K562 (cell line): ENCODE measurements around the gene PUSL1.

Experiments used
- ATF6 ChIP-seq: sonication (generic); formaldehyde crosslinking; IDR thresholded peaks from 2 replicates; pipeline ENCODE4 v1.4.0; 2020; ENCODE audit warnings: mild to moderate bottlenecking, missing genetic modification reagents
- CTCF ChIP-seq, 3 experiments: IDR thresholded peaks in 2 of 3; conservative IDR thresholded peaks in 1 of 3; 2 replicates each; pipeline ENCODE4 v1.5.1; 2011 to 2012; ENCODE audit warnings: low read length in 3 of 3, mild to moderate bottlenecking in 3 of 3, control low read depth in 2 of 3, improper control_type of control experiment in 1 of 3, inconsistent platforms in 1 of 3, low read depth in 1 of 3, mixed read lengths in 1 of 3, moderate library complexity in 1 of 3; ENCODE audit not compliant: insufficient read depth in 2 of 3
- FOXA1 ChIP-seq: fragments of 450-650 bp; IDR thresholded peaks from 2 replicates; pipeline ENCODE4 v1.6.1; 2016; ENCODE audit warnings: mild to moderate bottlenecking, borderline replicate concordance
- HCFC1 ChIP-seq: IDR thresholded peaks from 2 replicates; pipeline ENCODE4 v1.6.1; 2012; ENCODE audit warnings: low read depth, low read length, improper control_type of control experiment
- MIER1 ChIP-seq: fragments of 450-650 bp; IDR thresholded peaks from 2 replicates; pipeline ENCODE4 v1.6.1; 2016; ENCODE audit warnings: antibody characterized with exemption, mild to moderate bottlenecking, low read depth
- PHF20 ChIP-seq: fragments of 450-650 bp; IDR thresholded peaks from 2 replicates; pipeline ENCODE4 v1.6.1; 2018; ENCODE audit not compliant: partially characterized antibody
- PHF8 ChIP-seq: fragments of 200-600 bp; sonication (generic); IDR thresholded peaks from 2 replicates; pipeline ENCODE4 v1.6.1; 2012; ENCODE audit warnings: mixed run types, mild to moderate bottlenecking, inconsistent platforms, low read length, moderate library complexity, borderline replicate concordance
- POLR2A ChIP-seq: fragments of 450-650 bp; conservative IDR thresholded peaks from 2 replicates; pipeline ENCODE4 v1.6.1; 2016
- PTBP1 ChIP-seq: fragments of 200-400 bp; formaldehyde crosslinking; IDR thresholded peaks from 2 replicates; pipeline ENCODE4 v1.6.1; 2017; ENCODE audit warnings: low read depth, low read length
- PYGO2 ChIP-seq: fragments of 450-650 bp; IDR thresholded peaks from 2 replicates; pipeline ENCODE4 v1.6.1; 2016; ENCODE audit warnings: mild to moderate bottlenecking, missing genetic modification characterization, moderate library complexity, missing compliant biosample characterization
- SMC3 ChIP-seq: conservative IDR thresholded peaks from 2 replicates; pipeline ENCODE4 v1.6.1; 2011; ENCODE audit warnings: low read depth, low read length, improper control_type of control experiment; ENCODE audit not compliant: insufficient read depth
- ZHX1 ChIP-seq: fragments of 150-350 bp; conservative IDR thresholded peaks from 2 replicates; pipeline ENCODE4 v1.6.1; 2014; ENCODE audit warnings: low read length
- ZNF224 ChIP-seq: sonication (generic); formaldehyde crosslinking; IDR thresholded peaks from 2 replicates; pipeline ENCODE4 v1.8.0; 2022; ENCODE audit warnings: mild to moderate bottlenecking, missing genetic modification reagents
- ZNF282 ChIP-seq: sonication (generic); formaldehyde crosslinking; IDR thresholded peaks from 2 replicates; pipeline ENCODE4 v1.8.1; 2023; ENCODE audit warnings: missing genetic modification reagents

- no peak for TF ChIP-seq FOXA1
- no peak for TF ChIP-seq ZNF224 (CRISPR knock-in tag)
- no peak for TF ChIP-seq POLR2A
- no peak for TF ChIP-seq PHF8
- no peak for TF ChIP-seq ZHX1
- no peak for TF ChIP-seq HCFC1
- TF ChIP-seq MIER1: no peak
- TF ChIP-seq CTCF (IDR thresholded peaks at IDR 0.05 in 2 of 3, conservative IDR thresholded peaks at IDR 0.05 in 1 of 3; ENCODE audit: insufficient read depth in 2 of 3, low read depth in 1 of 3, low read length in 3 of 3): no peak
- no peak for TF ChIP-seq PTBP1
- TF ChIP-seq PYGO2 (tag): no peak
- TF ChIP-seq ZNF282: no peak
- TF ChIP-seq SMC3: no peak
- TF ChIP-seq ATF6 (CRISPR knock-in tag): no peak
- TF ChIP-seq PHF20: no peak
These were observed 15.5 kb upstream of the PUSL1 start for GRCh38 chr1:1292851-1293250.
